PFSK-1 (cell line): ENCODE data around the gene NAALADL2.

Source experiments
- FOXP2 ChIP-seq: optimal IDR thresholded peaks from 2 replicates; pipeline ENCODE3; 2011; ENCODE audit warnings: borderline replicate concordance, control low read depth, inconsistent platforms; ENCODE audit not compliant: insufficient read depth; ENCODE audit errors: extremely low read length, extremely low read depth
- POLR2AphosphoS5 ChIP-seq: IDR thresholded peaks from 2 replicates; pipeline ENCODE4 v1.6.1; 2012; ENCODE audit warnings: low read depth, mild to moderate bottlenecking, control low read depth, low read length, moderate library complexity
- REST ChIP-seq, 2 experiments: IDR thresholded peaks; 2 replicates each; pipeline versions ENCODE4 v1.6.1 to v1.8.0; 2011 to 2012; ENCODE audit warnings: low read depth in 2 of 2, low read length in 2 of 2, control low read depth in 1 of 2, inconsistent platforms in 1 of 2, mild to moderate bottlenecking in 1 of 2, moderate library complexity in 1 of 2; ENCODE audit not compliant: insufficient read depth in 1 of 2
- SIN3A ChIP-seq: IDR thresholded peaks from 2 replicates; pipeline ENCODE4 v1.6.1; 2012; ENCODE audit warnings: mild to moderate bottlenecking, low read length, moderate library complexity, borderline replicate concordance; ENCODE audit not compliant: insufficient read depth
- TAF1 ChIP-seq: IDR thresholded peaks from 2 replicates; pipeline ENCODE4 v1.6.1; 2012; ENCODE audit warnings: low read length, control low read depth, borderline replicate concordance; ENCODE audit not compliant: insufficient read depth

NAALADL2 gene

DNA sequence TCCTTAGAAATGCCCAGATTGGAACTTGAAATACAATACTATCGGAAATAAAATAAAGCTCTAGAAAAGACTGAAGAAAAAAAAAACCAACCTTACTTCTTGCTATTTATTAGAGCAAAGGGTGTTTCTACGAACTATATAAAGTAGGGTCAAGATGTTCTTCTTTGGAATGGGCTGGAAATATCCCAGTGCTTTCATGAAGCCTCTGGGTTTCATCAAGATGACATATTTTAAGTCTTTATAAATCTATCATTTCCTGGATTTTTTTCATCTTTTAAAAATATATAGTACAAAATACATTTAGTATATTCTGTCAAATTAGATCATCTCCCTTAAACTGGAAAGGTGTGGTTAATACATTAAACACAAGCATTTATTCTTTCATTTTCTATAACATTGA, 978.8 kb downstream of the NAALADL2 start:
- no peak for TF ChIP-seq SIN3A
- TF ChIP-seq FOXP2: no peak
- no peak for TF ChIP-seq REST (IDR thresholded peaks at IDR 0.05; ENCODE audit: insufficient read depth in 1 of 2, low read depth in 2 of 2, low read length in 2 of 2)
- TF ChIP-seq TAF1: no peak
- TF ChIP-seq POLR2AphosphoS5: no peak

GRCh38 chr3:175839366-175840005, 980.4 kb downstream of the NAALADL2 start:
- TF ChIP-seq REST (IDR thresholded peaks at IDR 0.05; ENCODE audit: insufficient read depth in 1 of 2, low read depth in 2 of 2, low read length in 2 of 2) (no peak), SIN3A (no peak), TAF1 (no peak)

DNA sequence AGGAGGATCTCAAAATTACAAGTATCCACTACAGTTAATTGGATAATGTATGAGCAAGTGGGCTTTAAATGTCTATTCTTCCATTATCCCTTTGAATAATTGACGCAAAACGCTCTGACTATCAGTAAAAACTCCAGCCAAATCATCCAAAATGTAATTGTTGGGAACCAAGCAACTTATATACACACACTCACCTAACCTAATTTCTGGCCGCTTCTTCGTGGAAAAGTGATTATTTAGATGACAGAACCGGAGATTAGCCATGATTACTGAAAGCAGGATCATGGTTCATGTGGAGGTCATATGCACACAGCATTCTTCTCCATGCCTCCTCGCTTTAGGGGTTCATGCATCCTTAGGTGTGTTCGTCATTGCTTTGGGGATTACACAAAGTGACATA, 992.4 kb downstream of the NAALADL2 start:
- TF ChIP-seq REST (IDR thresholded peaks at IDR 0.05; ENCODE audit: insufficient read depth in 1 of 2, low read depth in 2 of 2, low read length in 2 of 2) (no peak), FOXP2 (no peak)

DNA sequence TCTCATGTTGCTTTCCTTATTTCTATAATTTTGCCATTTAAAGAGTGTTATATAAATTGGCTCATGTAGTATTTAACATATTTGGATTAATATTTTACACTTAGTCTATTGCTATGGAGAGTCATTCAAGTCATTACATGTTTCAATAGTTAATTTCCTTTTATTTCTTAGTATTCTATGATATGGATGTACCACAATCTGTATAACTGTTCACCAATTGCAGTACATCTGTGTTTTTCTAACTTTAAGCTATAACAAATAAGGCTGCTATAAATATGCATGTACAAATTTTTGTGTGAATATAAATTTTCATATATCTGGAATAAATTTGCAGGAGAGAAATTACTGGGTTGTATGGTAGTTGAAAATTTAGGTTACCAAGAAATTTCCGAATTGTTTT, 993.4 kb downstream of the NAALADL2 start:
- TF ChIP-seq REST (IDR thresholded peaks at IDR 0.05; ENCODE audit: insufficient read depth in 1 of 2, low read depth in 2 of 2, low read length in 2 of 2) (no peak), TAF1 (no peak), POLR2AphosphoS5 (no peak), SIN3A (no peak), FOXP2 (no peak)

GRCh38 chr3:175857666-175858270, 998.6 kb downstream of the NAALADL2 start:
- TF ChIP-seq SIN3A (no peak), TAF1 (no peak)
